Esophagus muscularis mucosa (tissue), 3 donors: Measurements from ENCODE around the gene EBLN2.

Experiments used
- CTCF ChIP-seq, 3 experiments: fragments of 200-600 bp in 2 of 3; fragments of 450-650 bp in 1 of 3; sonication (generic) in 2 of 3; IDR thresholded peaks; one replicate each; pipeline ENCODE4 v1.5.1; 2017 to 2019; ENCODE audit warnings: antibody characterized with exemption in 3 of 3, mild to moderate bottlenecking in 2 of 3, moderate library complexity in 1 of 3
- POLR2A ChIP-seq: fragments of 450-650 bp; IDR thresholded peaks from one replicate; pipeline ENCODE4 v1.6.1; 2017; ENCODE audit warnings: antibody characterized with exemption, moderate library complexity, mild to moderate bottlenecking, low read depth

GRCh38 chr3:73094129-73094528 lies 32.7 kb downstream of the EBLN2 start:
- TF ChIP-seq POLR2A (no peak), CTCF (IDR thresholded peaks at IDR 0.05) (no peak)
